Chondrocyte (in vitro differentiated cells): Measurements from ENCODE around the gene CNRIP1. TPM values are rescaled to one million over a fixed set of nuclear protein-coding genes. Genes with fewer than 3 reads are reported as not detected.

Experiments used
- DNase-seq: peaks from one replicate; pipeline ENCODE4 v3.0.0; 2021; ENCODE audit warnings: mixed read lengths, low spot score
- H3K27ac Mint-ChIP-seq: one replicate; pipeline ENCODE4 v1.8.0; 2021; ENCODE audit warnings: mild to moderate bottlenecking, moderate library complexity, mixed read lengths; ENCODE audit not compliant: unreplicated experiment
- H3K27me3 Mint-ChIP-seq: 2 replicates; pipeline ENCODE4 v1.8.0; 2021; ENCODE audit warnings: low read depth, mixed read lengths
- H3K36me3 Mint-ChIP-seq: 2 replicates; pipeline ENCODE4 v1.8.0; 2021; ENCODE audit warnings: low read depth, mixed read lengths
- H3K4me1 Mint-ChIP-seq: 2 replicates; pipeline ENCODE4 v1.8.0; 2021; ENCODE audit warnings: low read depth, mild to moderate bottlenecking, mixed read lengths
- H3K4me3 Mint-ChIP-seq: one replicate; pipeline ENCODE4 v1.8.0; 2021; ENCODE audit warnings: mild to moderate bottlenecking, moderate library complexity, mixed read lengths; ENCODE audit not compliant: unreplicated experiment
- H3K9me3 Mint-ChIP-seq: 2 replicates; pipeline ENCODE4 v1.8.0; 2021; ENCODE audit warnings: low read depth, mixed read lengths
- CTCF ChIP-seq: fragments of 200-600 bp; sonication (generic); IDR thresholded peaks from 2 replicates; pipeline ENCODE4 v1.5.0; 2021; ENCODE audit warnings: antibody characterized with exemption, mild to moderate bottlenecking, moderate library complexity
- total RNA-seq: library from RNA; stranded (reverse); gene quantifications from 3 replicates; pipeline ENCODE4 v1.2.1, GENCODE V29; 2021

CNRIP1 gene
- total RNA-seq, 1 donor from 2014 or later = 24.7 TPM

GRCh38 chr2:68345129-68345875 is 25.6 kb upstream of the CNRIP1 start:
- Mint-ChIP-seq H3K27ac (no peak overlapping the region), H3K4me1 (no peaks in the 10 kb centered on the region), H3K36me3 (no peaks in the 10 kb centered on the region), H3K27me3 (peaks cover 12% of the 10 kb centered on the region), H3K9me3 (peaks cover 7% of the 10 kb centered on the region), H3K4me3 (no peak overlapping the region)
- no peak for TF ChIP-seq CTCF
- DNase-seq = no peak

- no peak for TF ChIP-seq CTCF
- H3K36me3 Mint-ChIP-seq = no peaks in the 10 kb centered on the region
- no peak for DNase-seq
- no peak overlapping the region for H3K27ac Mint-ChIP-seq
- H3K27me3 Mint-ChIP-seq = peaks cover 12% of the 10 kb centered on the region
- no peak overlapping the region for H3K4me3 Mint-ChIP-seq
- peaks cover 4% of the 10 kb centered on the region for H3K9me3 Mint-ChIP-seq
- no peaks in the 10 kb centered on the region for H3K4me1 Mint-ChIP-seq
Measured at GRCh38 chr2:68344031-68344430, 24.3 kb upstream of the CNRIP1 start.

GRCh38 chr2:68342470-68342869 is 22.7 kb upstream of the CNRIP1 start:
- Mint-ChIP-seq H3K36me3 (no peaks in the 10 kb centered on the region), H3K4me1 (no peaks in the 10 kb centered on the region), H3K9me3 (peaks cover 4% of the 10 kb centered on the region), H3K27ac (no peak overlapping the region), H3K27me3 (peaks cover 8% of the 10 kb centered on the region), H3K4me3 (no peak overlapping the region)
- TF ChIP-seq CTCF = no peak
- DNase-seq = no peak

- TF ChIP-seq CTCF = no peak
- Mint-ChIP-seq H3K36me3 (no peaks in the 10 kb centered on the region), H3K9me3 (peaks cover 4% of the 10 kb centered on the region), H3K4me3 (no peak overlapping the region), H3K27ac (no peak overlapping the region), H3K27me3 (peaks cover under 1% of the 10 kb centered on the region), H3K4me1 (no peaks in the 10 kb centered on the region)
- DNase-seq = no peak
Measured at GRCh38 chr2:68341583-68341982, 21.8 kb upstream of the CNRIP1 start.

- peaks cover 4% of the 10 kb centered on the region for H3K9me3 Mint-ChIP-seq
- H3K27ac Mint-ChIP-seq = no peak overlapping the region
- H3K36me3 Mint-ChIP-seq = no peaks in the 10 kb centered on the region
- peaks cover 5% of the 10 kb centered on the region for H3K4me1 Mint-ChIP-seq
- no peaks in the 10 kb centered on the region for H3K27me3 Mint-ChIP-seq
- H3K4me3 Mint-ChIP-seq = no peak overlapping the region
- no peak for TF ChIP-seq CTCF
- no peak for DNase-seq
Measured at GRCh38 chr2:68341062-68341329, 21.2 kb upstream of the CNRIP1 start.
